OCI-M2 (cell line): ENCODE data around the gene NPAS3.

ENCODE experiments used
- DNase-seq: peaks from one replicate; lab custom pipeline; 2025; ENCODE audit not compliant: unreplicated experiment; lab: John Stamatoyannopoulos, UW

The NPAS3 gene

GRCh38 chr14:33609582-33609981 is 670.9 kb downstream of the NPAS3 start:
- DNase-seq = no peak

GRCh38 chr14:33610121-33610520 is 671.4 kb downstream of the NPAS3 start:
- DNase-seq = no peak

- DNase-seq = no peak
Measured at GRCh38 chr14:33611405-33612196, 672.9 kb downstream of the NPAS3 start.

- DNase-seq = no peak
Measured at GRCh38 chr14:33612197-33612505, 673.5 kb downstream of the NPAS3 start.

GRCh38 chr14:33617154-33617553 is 678.5 kb downstream of the NPAS3 start:
- no peak for DNase-seq

GRCh38 chr14:33618361-33619105 is 679.9 kb downstream of the NPAS3 start:
- DNase-seq = no peak

- no peak for DNase-seq
Measured at GRCh38 chr14:33622496-33622895, 683.8 kb downstream of the NPAS3 start.

- DNase-seq = no peak
Measured at GRCh38 chr14:33629792-33630191, 691.1 kb downstream of the NPAS3 start.

- DNase-seq = no peak
Measured at GRCh38 chr14:33631021-33631420, 692.3 kb downstream of the NPAS3 start.

GRCh38 chr14:33631441-33631840 is 692.8 kb downstream of the NPAS3 start:
- no peak for DNase-seq

- DNase-seq = no peak
Measured at GRCh38 chr14:33634631-33635030, 696.0 kb downstream of the NPAS3 start.

- no peak for DNase-seq
Measured at GRCh38 chr14:33636716-33637115, 698.0 kb downstream of the NPAS3 start.

GRCh38 chr14:33642080-33642479 is 703.4 kb downstream of the NPAS3 start:
- DNase-seq = no peak

- DNase-seq = no peak
Measured at GRCh38 chr14:33642691-33643244, 704.1 kb downstream of the NPAS3 start.

- no peak for DNase-seq
Measured at GRCh38 chr14:33643426-33644181, 704.9 kb downstream of the NPAS3 start.

GRCh38 chr14:33646692-33647260 is 708.1 kb downstream of the NPAS3 start:
- DNase-seq = no peak

- DNase-seq = no peak
Measured at GRCh38 chr14:33647385-33647786, 708.7 kb downstream of the NPAS3 start.

- DNase-seq = no peak
Measured at GRCh38 chr14:33650430-33650829, 711.8 kb downstream of the NPAS3 start.

- DNase-seq = no peak
Measured at GRCh38 chr14:33652566-33653307, 714.1 kb downstream of the NPAS3 start.

GRCh38 chr14:33653308-33653695 is 714.6 kb downstream of the NPAS3 start:
- no peak for DNase-seq

- DNase-seq = no peak
Measured at GRCh38 chr14:33655421-33655820, 716.7 kb downstream of the NPAS3 start.
